ENCODE results near the gene ATP6V1G3.

DNA sequence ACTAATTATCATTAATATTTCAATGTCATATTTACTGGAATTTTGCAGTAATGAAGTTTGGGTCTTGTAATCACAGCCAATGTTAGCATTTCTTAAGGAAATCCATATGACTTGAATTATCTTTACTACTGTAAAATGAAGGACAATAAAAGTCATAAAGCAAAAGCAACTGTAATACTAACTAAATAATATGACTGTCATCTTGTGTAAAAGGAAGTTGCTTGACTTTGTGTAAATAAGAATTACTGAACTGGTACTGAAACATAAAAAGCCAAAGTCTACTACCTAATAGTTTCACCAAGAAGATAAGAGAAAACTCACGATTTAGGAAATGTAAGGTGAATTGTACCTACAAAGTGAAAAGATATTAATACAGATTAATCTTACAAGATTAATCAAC lies 57.5 kb downstream of the ATP6V1G3 start:
- TF ChIP-seq, protein P1, sequence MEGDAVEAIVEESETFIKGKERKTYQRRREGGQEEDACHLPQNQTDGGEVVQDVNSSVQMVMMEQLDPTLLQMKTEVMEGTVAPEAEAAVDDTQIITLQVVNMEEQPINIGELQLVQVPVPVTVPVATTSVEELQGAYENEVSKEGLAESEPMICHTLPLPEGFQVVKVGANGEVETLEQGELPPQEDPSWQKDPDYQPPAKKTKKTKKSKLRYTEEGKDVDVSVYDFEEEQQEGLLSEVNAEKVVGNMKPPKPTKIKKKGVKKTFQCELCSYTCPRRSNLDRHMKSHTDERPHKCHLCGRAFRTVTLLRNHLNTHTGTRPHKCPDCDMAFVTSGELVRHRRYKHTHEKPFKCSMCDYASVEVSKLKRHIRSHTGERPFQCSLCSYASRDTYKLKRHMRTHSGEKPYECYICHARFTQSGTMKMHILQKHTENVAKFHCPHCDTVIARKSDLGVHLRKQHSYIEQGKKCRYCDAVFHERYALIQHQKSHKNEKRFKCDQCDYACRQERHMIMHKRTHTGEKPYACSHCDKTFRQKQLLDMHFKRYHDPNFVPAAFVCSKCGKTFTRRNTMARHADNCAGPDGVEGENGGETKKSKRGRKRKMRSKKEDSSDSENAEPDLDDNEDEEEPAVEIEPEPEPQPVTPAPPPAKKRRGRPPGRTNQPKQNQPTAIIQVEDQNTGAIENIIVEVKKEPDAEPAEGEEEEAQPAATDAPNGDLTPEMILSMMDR (IDR thresholded peaks at IDR 0.05): no peak
- TF ChIP-seq POLR2A (IDR thresholded peaks at IDR 0.05): no peak
- no peak for TF ChIP-seq POLR2AphosphoS5 (IDR thresholded peaks at IDR 0.05)
- no peak for TF ChIP-seq EP300 (IDR thresholded peaks at IDR 0.05)

All from sigmoid colon (tissue), 4 donors.